Fibroblast of lung (primary cell): ENCODE data around the gene CATSPER4. TPM values are rescaled to one million over a fixed set of nuclear protein-coding genes. Genes with fewer than 3 reads are reported as not detected.

ENCODE experiments used
- DNase-seq, 2 donors: peaks; one replicate each; pipeline versions ENCODE4 v3.0.0 to v3.0.0-alpha.2; 2010; ENCODE audit warnings: low read depth in 2 of 2
- H2AFZ ChIP-seq: 2 replicates; pipeline ENCODE4 v1.5.1; 2012; ENCODE audit warnings: low read length, control low read depth, inconsistent platforms
- H3K27ac ChIP-seq: 2 replicates; pipeline ENCODE4 v1.5.1; 2011; ENCODE audit warnings: low read length, control low read depth; ENCODE audit not compliant: insufficient read depth
- H3K27me3 ChIP-seq: 2 replicates; pipeline ENCODE4 v1.5.1; 2011; ENCODE audit warnings: mild to moderate bottlenecking, low read length; ENCODE audit not compliant: control insufficient read depth, insufficient read depth
- H3K36me3 ChIP-seq: 2 replicates; pipeline ENCODE4 v1.5.1; 2011; ENCODE audit warnings: low read length; ENCODE audit not compliant: control insufficient read depth, insufficient read depth
- H3K4me1 ChIP-seq: 2 replicates; pipeline ENCODE4 v1.5.1; 2011; ENCODE audit warnings: low read length; ENCODE audit not compliant: control insufficient read depth, insufficient read depth; ENCODE audit errors: extremely low read depth
- H3K4me2 ChIP-seq: 2 replicates; pipeline ENCODE4 v1.5.1; 2011; ENCODE audit warnings: low read length, control low read depth; ENCODE audit not compliant: insufficient read depth; ENCODE audit errors: extremely low read depth
- H3K4me3 ChIP-seq, 4 experiments: fragments of 200-600 bp in 1 of 4; sonication (generic) in 1 of 4; replicated peaks in 1 of 4; 2 replicates each; pipeline ENCODE4 v1.5.1; 2011 to 2016; ENCODE audit warnings: low read length in 4 of 4, low read depth in 3 of 4, mild to moderate bottlenecking in 3 of 4, control low read depth in 2 of 4, inconsistent platforms in 1 of 4, mixed read lengths in 1 of 4; ENCODE audit not compliant: insufficient read depth in 1 of 4; ENCODE audit errors: control extremely low read depth in 1 of 4
- H3K79me2 ChIP-seq: 2 replicates; pipeline ENCODE4 v1.5.1; 2012; ENCODE audit warnings: mild to moderate bottlenecking, low read length, inconsistent platforms; ENCODE audit not compliant: control insufficient read depth, insufficient read depth
- H3K9ac ChIP-seq: 2 replicates; pipeline ENCODE4 v1.5.1; 2011; ENCODE audit warnings: mild to moderate bottlenecking, low read length, control low read depth; ENCODE audit not compliant: insufficient read depth
- H3K9me3 ChIP-seq: 2 replicates; pipeline ENCODE4 v1.5.1; 2012; ENCODE audit warnings: low read depth, low read length; ENCODE audit not compliant: control insufficient read depth, insufficient read depth
- H4K20me1 ChIP-seq: 2 replicates; pipeline ENCODE4 v1.5.1; 2011; ENCODE audit warnings: low read length; ENCODE audit not compliant: control insufficient read depth, insufficient read depth; ENCODE audit errors: extremely low read depth
- CTCF ChIP-seq, 2 donors: IDR thresholded peaks in 1 of 2; conservative IDR thresholded peaks in 1 of 2; 1 replicate in 1 of 2; 2 replicates in 1 of 2; pipeline ENCODE4 v1.5.1; 2011 to 2012; ENCODE audit warnings: low read length in 2 of 2, control low read depth in 1 of 2, inconsistent platforms in 1 of 2, low read depth in 1 of 2, mild to moderate bottlenecking in 1 of 2
- EZH2 ChIP-seq: IDR thresholded peaks from 2 replicates; pipeline ENCODE4 v1.5.1; 2012; ENCODE audit warnings: low read length, control low read depth, mild to moderate bottlenecking; ENCODE audit errors: missing control alignments
- polyA plus RNA-seq, 2 donors: library from polyadenylated mRNA; depleted of rRNA in 1 of 2; stranded (reverse) in 1 of 2; unstranded in 1 of 2; fragments of >200 nt; gene quantifications; 2 replicates each; pipeline ENCODE4 v1.2.1, GENCODE V29; 2011 to 2012; ENCODE audit warnings: missing spikeins in 1 of 2
- total RNA-seq: library from RNA; depleted of rRNA; stranded (reverse); fragments of >200 nt; gene quantifications from 2 replicates; pipeline ENCODE4 v1.2.1, GENCODE V29; 2014

The CATSPER4 gene
- total and polyA plus RNA-seq, 2 donors (not counting 1 experiment from before 2014, with no cell fraction given), result not detected

DNA sequence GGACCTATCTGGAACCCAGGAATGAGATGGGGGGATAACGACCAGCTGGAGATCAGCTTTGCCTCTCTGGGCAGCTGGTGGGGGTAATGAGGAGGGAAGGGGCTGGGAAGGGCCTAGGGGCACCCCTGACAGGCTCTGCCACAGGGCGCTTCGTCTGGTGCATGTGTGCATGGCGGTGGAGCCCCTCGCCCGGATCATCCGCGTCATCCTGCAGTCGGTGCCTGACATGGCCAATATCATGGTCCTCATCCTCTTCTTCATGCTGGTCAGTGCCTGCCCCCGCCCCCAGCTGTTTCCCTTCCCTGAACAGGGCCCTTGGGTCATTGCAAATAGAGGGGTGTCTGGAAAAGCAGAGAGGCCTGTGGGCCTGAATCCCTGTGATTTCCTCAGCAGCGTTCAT is 7.4 kb downstream of the CATSPER4 start:
- no peak overlapping the region for H3K4me2 ChIP-seq
- no peaks in the 10 kb centered on the region for H3K36me3 ChIP-seq
- no peak overlapping the region for H3K27ac ChIP-seq
- peaks cover 10% of the 10 kb centered on the region for H3K27me3 ChIP-seq
- H2AFZ ChIP-seq, result no peak overlapping the region
- H3K9ac ChIP-seq, result no peak overlapping the region
- H3K79me2 ChIP-seq, result no peaks in the 10 kb centered on the region
- H3K4me3 ChIP-seq, result no peak overlapping the region
- no peaks in the 10 kb centered on the region for H3K4me1 ChIP-seq
- no peak for TF ChIP-seq CTCF (conservative IDR thresholded peaks at IDR 0.05 in 1 of 2, IDR thresholded peaks at IDR 0.05 in 1 of 2; ENCODE audit: low read depth in 1 of 2, low read length in 2 of 2)
- no peak for DNase-seq
- H4K20me1 ChIP-seq, result no peaks in the 10 kb centered on the region
- H3K9me3 ChIP-seq, result no peaks in the 10 kb centered on the region

DNA sequence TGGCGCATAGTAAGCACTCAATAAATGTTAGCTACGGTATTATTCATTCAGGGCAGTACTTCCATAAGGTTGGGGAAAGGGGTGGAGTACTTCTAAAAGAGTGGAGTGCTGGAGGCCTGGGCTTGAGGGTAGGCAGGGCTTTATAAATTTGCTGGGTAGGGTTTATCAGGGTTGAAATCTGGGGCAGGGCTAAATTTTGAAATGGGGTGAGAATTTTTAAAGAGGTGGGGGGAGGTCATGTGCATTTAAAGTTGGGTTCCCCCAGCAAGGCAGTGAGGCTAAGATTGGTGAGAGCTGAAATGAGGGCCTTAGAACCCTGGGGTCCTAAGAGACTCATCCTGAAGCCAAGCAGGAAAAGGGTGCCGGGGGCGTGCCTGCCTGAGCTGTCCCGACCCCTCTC is 10.0 kb downstream of the CATSPER4 start:
- Histone ChIP-seq H3K27ac (no peak overlapping the region), H3K4me2 (no peak overlapping the region), H3K9me3 (no peaks in the 10 kb centered on the region), H3K79me2 (no peaks in the 10 kb centered on the region), H3K27me3 (peaks cover 8% of the 10 kb centered on the region), H3K4me3 (no peak overlapping the region), H4K20me1 (no peaks in the 10 kb centered on the region), H3K4me1 (no peaks in the 10 kb centered on the region), H2AFZ (no peak overlapping the region), H3K36me3 (no peaks in the 10 kb centered on the region), H3K9ac (no peak overlapping the region)
- DNase-seq, result no peak
- TF ChIP-seq CTCF (conservative IDR thresholded peaks at IDR 0.05 in 1 of 2, IDR thresholded peaks at IDR 0.05 in 1 of 2; ENCODE audit: low read depth in 1 of 2, low read length in 2 of 2) (no peak), EZH2 (no peak)

- no peaks in the 10 kb centered on the region for H3K9me3 ChIP-seq
These were observed 13.4 kb downstream of the CATSPER4 start for GRCh38 chr1:26203642-26204318.

More at GRCh38 chr1:26203642-26204318, 13.4 kb downstream of the CATSPER4 start:
- no peak for TF ChIP-seq EZH2
- no peak overlapping the region for H2AFZ ChIP-seq
- no peaks in the 10 kb centered on the region for H3K4me1 ChIP-seq
- no peak overlapping the region for H3K4me2 ChIP-seq
- no peak overlapping the region for H3K9ac ChIP-seq
- no peak overlapping the region for H3K27ac ChIP-seq
- H3K79me2 ChIP-seq, result no peaks in the 10 kb centered on the region
- DNase-seq, result no peak
- H3K27me3 ChIP-seq, result peaks cover 4% of the 10 kb centered on the region
- H3K4me3 ChIP-seq, result no peak overlapping the region
- H4K20me1 ChIP-seq, result no peaks in the 10 kb centered on the region
- H3K36me3 ChIP-seq, result no peaks in the 10 kb centered on the region
